HepG2 (cell line): Measurements from ENCODE around the gene PACSIN1. TPM values are rescaled to one million over a fixed set of nuclear protein-coding genes. Genes with fewer than 3 reads are reported as not detected.

Experiments
- HES4 ChIP-seq: sonication (generic); formaldehyde crosslinking; IDR thresholded peaks from 2 replicates; pipeline ENCODE4 v1.9.0; 2021; ENCODE audit warnings: mild to moderate bottlenecking, missing genetic modification reagents, borderline replicate concordance
- HNF4A ChIP-seq: sonication (generic); formaldehyde crosslinking; IDR thresholded peaks from 2 replicates; pipeline ENCODE4 v1.4.0; 2020; ENCODE audit warnings: missing genetic modification reagents
- NFYB ChIP-seq: sonication (generic); formaldehyde crosslinking; IDR thresholded peaks from 2 replicates; pipeline ENCODE4 v1.4.0; 2020; ENCODE audit warnings: missing genetic modification reagents
- POLR2G ChIP-seq: fragments of 200-400 bp; formaldehyde crosslinking; IDR thresholded peaks from 2 replicates; pipeline ENCODE4 v1.6.1; 2018; ENCODE audit warnings: mild to moderate bottlenecking, low read depth, low read length, moderate library complexity
- REPIN1 ChIP-seq: sonication (generic); formaldehyde crosslinking; IDR thresholded peaks from 2 replicates; pipeline ENCODE4 v1.8.0; 2022; ENCODE audit warnings: missing genetic modification reagents, low read depth, mild to moderate bottlenecking, borderline replicate concordance
- SIN3A ChIP-seq: IDR thresholded peaks from 2 replicates; pipeline ENCODE4 v1.6.1; 2011; ENCODE audit warnings: low read depth, mild to moderate bottlenecking, control low read depth, low read length, borderline replicate concordance
- SOX13 ChIP-seq, 3 experiments: fragments of 450-650 bp in 1 of 3; sonication (generic) in 1 of 3; formaldehyde crosslinking in 1 of 3; IDR thresholded peaks in 2 of 3; conservative IDR thresholded peaks in 1 of 3; 2 replicates each; pipeline versions ENCODE4 v1.5.0 to v1.6.1; 2016 to 2020; ENCODE audit warnings: antibody characterized with exemption in 1 of 3, mild to moderate bottlenecking in 1 of 3, missing compliant biosample characterization in 1 of 3, missing genetic modification reagents in 1 of 3, moderate library complexity in 1 of 3
- ZFP90 ChIP-seq: sonication (generic); formaldehyde crosslinking; IDR thresholded peaks from 2 replicates; pipeline ENCODE4 v1.8.0; 2022; ENCODE audit warnings: missing genetic modification reagents, mild to moderate bottlenecking, inconsistent platforms, borderline replicate concordance
- polyA plus RNA-seq, 8 experiments: library from polyadenylated mRNA; depleted of rRNA in 3 of 8; stranded (reverse) in 7 of 8; unstranded in 1 of 8; fragments of >200 nt; fragmentation: Illumina TruSeq in 4 of 8; extraction: Trizol in 4 of 8; gene quantifications; 2 replicates each; pipeline versions ENCODE4 v1.2.1 to v1.2.3, GENCODE V29; 2011 to 2016; ENCODE audit warnings: low read depth in 4 of 8, missing spikeins in 1 of 8, mixed read lengths in 1 of 8; ENCODE audit not compliant: insufficient read depth in 1 of 8
- total RNA-seq, 5 experiments: library from RNA; depleted of rRNA; stranded (reverse); fragments of >200 nt; fragmentation: Illumina TruSeq; extraction: Trizol; gene quantifications; 2 replicates each; pipeline ENCODE4 v1.2.3, GENCODE V29; 2016; ENCODE audit warnings: low read depth in 1 of 5
- TF ChIP-seq, protein P1 (sequence below): IDR thresholded peaks from 2 replicates; pipeline ENCODE4 v1.6.1; 2012; ENCODE audit warnings: low read length, improper control_type of control experiment
- TF ChIP-seq, protein P2 (sequence below): sonication (generic); formaldehyde crosslinking; IDR thresholded peaks from 2 replicates; pipeline ENCODE4 v1.5.1; 2020; ENCODE audit warnings: missing genetic modification reagents, mild to moderate bottlenecking, borderline replicate concordance
- TF ChIP-seq, protein P3 (sequence below): sonication (generic); formaldehyde crosslinking; IDR thresholded peaks from 2 replicates; pipeline ENCODE4 v1.4.0; 2020; ENCODE audit warnings: missing genetic modification reagents

Gene PACSIN1
- total and polyA plus RNA-seq, 2 of the 13 experiments (the other 11 are each of a cell fraction or from before 2014, with no cell fraction given): not detected

DNA sequence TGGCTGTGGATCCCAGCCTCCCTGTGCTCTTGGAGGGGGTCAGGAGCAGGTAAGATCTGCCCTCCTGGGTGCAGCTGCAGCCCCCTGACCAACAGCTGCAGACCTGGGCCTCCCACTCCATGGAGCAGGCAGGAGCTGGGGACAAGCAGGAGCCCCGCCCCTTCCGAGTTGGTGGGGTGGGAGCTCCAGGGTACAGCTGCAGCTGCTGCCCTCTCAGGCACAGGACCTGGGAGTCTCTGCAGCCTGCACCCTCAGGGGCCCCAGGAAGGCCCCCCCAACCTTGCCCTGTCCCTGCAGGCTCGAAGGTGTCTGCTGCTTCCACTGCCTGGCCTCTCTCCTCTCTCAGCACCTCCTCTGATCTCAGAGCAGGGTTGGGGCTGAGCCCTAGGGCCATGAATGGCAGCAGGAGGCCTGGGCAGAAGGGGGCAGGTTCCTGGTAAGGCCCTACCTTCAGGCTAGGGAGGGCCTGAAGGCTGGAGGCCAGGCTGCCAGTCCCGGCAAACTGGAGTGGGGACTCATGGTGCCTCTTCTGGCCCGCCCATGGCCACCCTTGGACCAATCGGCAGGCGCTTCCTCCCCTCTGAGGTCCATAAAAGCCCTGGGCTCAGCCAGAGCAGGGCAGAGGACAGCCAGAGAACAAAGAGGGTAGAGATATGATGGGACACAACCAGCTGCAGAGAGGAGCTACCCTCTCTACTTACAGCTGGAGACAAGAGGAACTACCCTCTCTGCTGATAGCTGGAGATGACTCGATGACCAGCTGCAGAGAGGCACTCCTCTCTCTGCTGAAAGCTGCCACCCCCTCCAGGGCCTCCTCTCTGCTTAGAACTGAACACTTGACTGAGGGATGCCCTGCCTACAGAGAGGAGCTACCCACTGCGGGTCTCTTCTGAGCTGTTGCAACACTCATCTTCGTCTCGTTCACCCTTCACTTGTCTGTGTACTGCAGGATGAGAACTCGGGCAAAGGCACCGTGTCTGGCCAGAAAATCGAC, 7.8 kb upstream of the PACSIN1 start (continued):
- TF ChIP-seq, protein P1, sequence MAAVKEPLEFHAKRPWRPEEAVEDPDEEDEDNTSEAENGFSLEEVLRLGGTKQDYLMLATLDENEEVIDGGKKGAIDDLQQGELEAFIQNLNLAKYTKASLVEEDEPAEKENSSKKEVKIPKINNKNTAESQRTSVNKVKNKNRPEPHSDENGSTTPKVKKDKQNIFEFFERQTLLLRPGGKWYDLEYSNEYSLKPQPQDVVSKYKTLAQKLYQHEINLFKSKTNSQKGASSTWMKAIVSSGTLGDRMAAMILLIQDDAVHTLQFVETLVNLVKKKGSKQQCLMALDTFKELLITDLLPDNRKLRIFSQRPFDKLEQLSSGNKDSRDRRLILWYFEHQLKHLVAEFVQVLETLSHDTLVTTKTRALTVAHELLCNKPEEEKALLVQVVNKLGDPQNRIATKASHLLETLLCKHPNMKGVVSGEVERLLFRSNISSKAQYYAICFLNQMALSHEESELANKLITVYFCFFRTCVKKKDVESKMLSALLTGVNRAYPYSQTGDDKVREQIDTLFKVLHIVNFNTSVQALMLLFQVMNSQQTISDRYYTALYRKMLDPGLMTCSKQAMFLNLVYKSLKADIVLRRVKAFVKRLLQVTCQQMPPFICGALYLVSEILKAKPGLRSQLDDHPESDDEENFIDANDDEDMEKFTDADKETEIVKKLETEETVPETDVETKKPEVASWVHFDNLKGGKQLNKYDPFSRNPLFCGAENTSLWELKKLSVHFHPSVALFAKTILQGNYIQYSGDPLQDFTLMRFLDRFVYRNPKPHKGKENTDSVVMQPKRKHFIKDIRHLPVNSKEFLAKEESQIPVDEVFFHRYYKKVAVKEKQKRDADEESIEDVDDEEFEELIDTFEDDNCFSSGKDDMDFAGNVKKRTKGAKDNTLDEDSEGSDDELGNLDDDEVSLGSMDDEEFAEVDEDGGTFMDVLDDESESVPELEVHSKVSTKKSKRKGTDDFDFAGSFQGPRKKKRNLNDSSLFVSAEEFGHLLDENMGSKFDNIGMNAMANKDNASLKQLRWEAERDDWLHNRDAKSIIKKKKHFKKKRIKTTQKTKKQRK: no peak
- TF ChIP-seq, protein P2, sequence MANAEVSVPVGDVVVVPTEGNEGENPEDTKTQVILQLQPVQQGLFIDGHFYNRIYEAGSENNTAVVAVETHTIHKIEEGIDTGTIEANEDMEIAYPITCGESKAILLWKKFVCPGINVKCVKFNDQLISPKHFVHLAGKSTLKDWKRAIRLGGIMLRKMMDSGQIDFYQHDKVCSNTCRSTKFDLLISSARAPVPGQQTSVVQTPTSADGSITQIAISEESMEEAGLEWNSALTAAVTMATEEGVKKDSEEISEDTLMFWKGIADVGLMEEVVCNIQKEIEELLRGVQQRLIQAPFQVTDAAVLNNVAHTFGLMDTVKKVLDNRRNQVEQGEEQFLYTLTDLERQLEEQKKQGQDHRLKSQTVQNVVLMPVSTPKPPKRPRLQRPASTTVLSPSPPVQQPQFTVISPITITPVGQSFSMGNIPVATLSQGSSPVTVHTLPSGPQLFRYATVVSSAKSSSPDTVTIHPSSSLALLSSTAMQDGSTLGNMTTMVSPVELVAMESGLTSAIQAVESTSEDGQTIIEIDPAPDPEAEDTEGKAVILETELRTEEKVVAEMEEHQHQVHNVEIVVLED (CRISPR knock-in tag): 0 out of 2 replicates have a peak, but pooled peaks have one; percentile 20
- TF ChIP-seq HES4 (CRISPR knock-in tag): 0 out of 2 replicates have a peak, but pooled peaks have one; percentile 52
- peak; percentile 82 for TF ChIP-seq POLR2G
- no peak for TF ChIP-seq SOX13 (IDR thresholded peaks at IDR 0.05)
- TF ChIP-seq SOX13 (CRISPR knock-in tag; conservative IDR thresholded peaks at IDR 0.05 in 1 of 2, IDR thresholded peaks at IDR 0.05 in 1 of 2): peak in 1 of 2 experiments; percentile 5; a peak in 1 of 4 replicates
- 0 out of 2 replicates have a peak, but pooled peaks have one; percentile 8 for TF ChIP-seq HNF4A (CRISPR knock-in tag)
- TF ChIP-seq, protein P3, sequence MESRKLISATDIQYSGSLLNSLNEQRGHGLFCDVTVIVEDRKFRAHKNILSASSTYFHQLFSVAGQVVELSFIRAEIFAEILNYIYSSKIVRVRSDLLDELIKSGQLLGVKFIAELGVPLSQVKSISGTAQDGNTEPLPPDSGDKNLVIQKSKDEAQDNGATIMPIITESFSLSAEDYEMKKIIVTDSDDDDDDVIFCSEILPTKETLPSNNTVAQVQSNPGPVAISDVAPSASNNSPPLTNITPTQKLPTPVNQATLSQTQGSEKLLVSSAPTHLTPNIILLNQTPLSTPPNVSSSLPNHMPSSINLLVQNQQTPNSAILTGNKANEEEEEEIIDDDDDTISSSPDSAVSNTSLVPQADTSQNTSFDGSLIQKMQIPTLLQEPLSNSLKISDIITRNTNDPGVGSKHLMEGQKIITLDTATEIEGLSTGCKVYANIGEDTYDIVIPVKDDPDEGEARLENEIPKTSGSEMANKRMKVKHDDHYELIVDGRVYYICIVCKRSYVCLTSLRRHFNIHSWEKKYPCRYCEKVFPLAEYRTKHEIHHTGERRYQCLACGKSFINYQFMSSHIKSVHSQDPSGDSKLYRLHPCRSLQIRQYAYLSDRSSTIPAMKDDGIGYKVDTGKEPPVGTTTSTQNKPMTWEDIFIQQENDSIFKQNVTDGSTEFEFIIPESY (CRISPR knock-in tag): no peak
- TF ChIP-seq ZFP90 (CRISPR knock-in tag): 0 out of 2 replicates have a peak, but pooled peaks have one; percentile 24
- peak; percentile 25; the same call in 1 of the 2 replicates for TF ChIP-seq SIN3A
- TF ChIP-seq REPIN1: 0 out of 2 replicates have a peak, but pooled peaks have one; percentile 6
- TF ChIP-seq NFYB: peak; percentile 60
- TF ChIP-seq, all 625 proteins: peak for 109
